ENCODE results near the gene CACNA1F.

The CACNA1F gene

GRCh38 chrX:49163555-49164419 is 69.4 kb downstream of the CACNA1F start:
- H3K27me3 ChIP-seq (replicated peaks in 2 of 5; ENCODE audit: control insufficient read depth in 4 of 5, insufficient read depth in 5 of 5, low read length in 4 of 5) = no peaks in the 10 kb centered on the region
- H3K4me3 ChIP-seq (ENCODE audit: control insufficient read depth in 1 of 7, extremely low read depth in 1 of 7, insufficient read depth in 4 of 7, low read depth in 2 of 7, low read length in 6 of 7) = peak overlapping the region in 5 of 7 experiments; percentile 26 to 69 (median 52)
- peaks cover 0 to 3% (median 0%) of the 10 kb centered on the region in 5 experiments for H3K9me3 ChIP-seq (ENCODE audit: control extremely low read depth in 1 of 5, control insufficient read depth in 4 of 5, insufficient read depth in 2 of 5, low read depth in 1 of 5, low read length in 4 of 5)
- peaks cover 6 to 58% (median 42%) of the 10 kb centered on the region in 4 experiments for H3K4me1 ChIP-seq (ENCODE audit: control extremely low read depth in 1 of 4, control insufficient read depth in 4 of 4, insufficient read depth in 4 of 4, low read length in 3 of 4)
- ChIA-PET CTCF (interaction anchor here (0.6 to 1.8 kb wide), 7 partner anchors 10 to 41 kb away, joined by 3 to 7 read pairs (median 3); no protein-coding TSS in a partner anchor), POLR2A (interaction anchor here (0.7 to 0.9 kb wide), 2 partner anchors 9 to 89 kb away, joined by 3 to 4 read pairs; no protein-coding TSS in a partner anchor)
- WGBS (ENCODE audit: insufficient coverage) = 46% methylated on average over 46 of the region's 69 CpGs
- peak; percentile 83 to 92 (median 90) for DNase-seq
- H3K27ac ChIP-seq (ENCODE audit: insufficient read depth in 1 of 2, low read depth in 1 of 2, low read length in 2 of 2, poor library complexity in 1 of 2, severe bottlenecking in 2 of 2) = peak overlapping the region in 1 of 2 experiments; percentile 68
- no peaks in the 10 kb centered on the region for H3K36me3 ChIP-seq (ENCODE audit: control insufficient read depth in 4 of 4, insufficient read depth in 4 of 4, low read length in 3 of 4)

DNA sequence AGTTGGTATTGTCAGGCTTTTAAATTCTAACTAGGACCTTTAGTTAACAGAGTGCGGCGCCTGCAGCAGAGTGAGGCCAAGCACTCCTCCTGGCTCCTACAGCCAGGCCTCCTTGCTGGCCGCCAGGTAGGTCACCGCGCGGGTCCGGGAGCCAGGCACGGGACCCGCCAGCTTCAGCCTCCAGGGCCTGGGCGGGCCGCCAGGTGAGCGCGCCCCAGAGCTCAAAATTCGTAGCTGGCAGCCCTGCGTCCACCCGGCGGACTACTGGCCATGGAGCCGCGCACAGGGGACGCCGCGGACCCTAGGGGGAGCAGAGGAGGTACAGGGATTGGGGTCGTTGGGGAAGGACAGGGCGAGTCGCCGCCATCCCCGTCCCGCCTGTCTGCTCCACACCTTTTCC is 70.5 kb downstream of the CACNA1F start, which contains the start of gene MAGIX:
Gene MAGIX (plus strand): TSS at position 139 of the 400 bp plus-strand sequence. CDS start 132 bp downstream, at position 271.
- WGBS (ENCODE audit: insufficient coverage) = 91% methylated on average over 21 of the region's 28 CpGs
- Histone ChIP-seq H3K27ac (ENCODE audit: insufficient read depth in 1 of 2, low read depth in 1 of 2, low read length in 2 of 2, poor library complexity in 1 of 2, severe bottlenecking in 2 of 2) (peak within 1 kb of the TSS in 1 of 2 experiments; percentile 68), H3K4me1 (ENCODE audit: control extremely low read depth in 1 of 4, control insufficient read depth in 4 of 4, insufficient read depth in 4 of 4, low read length in 3 of 4) (peaks cover under 1 to 50% (median 35%) of the 10 kb centered on the region in 4 experiments), H3K36me3 (ENCODE audit: control insufficient read depth in 4 of 4, insufficient read depth in 4 of 4, low read length in 3 of 4) (no peaks in the 10 kb centered on the region), H3K27me3 (replicated peaks in 2 of 5; ENCODE audit: control insufficient read depth in 4 of 5, insufficient read depth in 5 of 5, low read length in 4 of 5) (no peaks in the 10 kb centered on the region), H3K9me3 (ENCODE audit: control extremely low read depth in 1 of 5, control insufficient read depth in 4 of 5, insufficient read depth in 2 of 5, low read depth in 1 of 5, low read length in 4 of 5) (peaks cover 0 to 3% (median 0%) of the 10 kb centered on the region in 5 experiments), H3K4me3 (ENCODE audit: control insufficient read depth in 1 of 7, extremely low read depth in 1 of 7, insufficient read depth in 4 of 7, low read depth in 2 of 7, low read length in 6 of 7) (peak within 1 kb of the TSS in 5 of 7 experiments; percentile 26 to 69 (median 52))
- POLR2A ChIA-PET = no interaction called here
- CTCF ChIA-PET = interaction anchor here (1.0 to 1.5 kb wide), 3 partner anchors 15 to 41 kb away, joined by 3 read pairs; no protein-coding TSS in a partner anchor
- DNase-seq = no peak

- H3K4me3 ChIP-seq (ENCODE audit: control insufficient read depth in 1 of 7, extremely low read depth in 1 of 7, insufficient read depth in 4 of 7, low read depth in 2 of 7, low read length in 6 of 7) = no peak overlapping the region
- peak overlapping the region in 1 of 2 experiments; percentile 32 for H3K27ac ChIP-seq (ENCODE audit: insufficient read depth in 1 of 2, low read depth in 1 of 2, low read length in 2 of 2, poor library complexity in 1 of 2, severe bottlenecking in 2 of 2)
- peaks cover 0 to 3% (median 0%) of the 10 kb centered on the region in 5 experiments for H3K9me3 ChIP-seq (ENCODE audit: control extremely low read depth in 1 of 5, control insufficient read depth in 4 of 5, insufficient read depth in 2 of 5, low read depth in 1 of 5, low read length in 4 of 5)
- POLR2A ChIA-PET = no interaction called here
- no peaks in the 10 kb centered on the region for H3K36me3 ChIP-seq (ENCODE audit: control insufficient read depth in 4 of 4, insufficient read depth in 4 of 4, low read length in 3 of 4)
- 100% methylated on average over 2 of the region's 5 CpGs for WGBS (ENCODE audit: insufficient coverage)
- peaks cover 0 to 40% (median 29%) of the 10 kb centered on the region in 4 experiments for H3K4me1 ChIP-seq (ENCODE audit: control extremely low read depth in 1 of 4, control insufficient read depth in 4 of 4, insufficient read depth in 4 of 4, low read length in 3 of 4)
- DNase-seq = no peak
- CTCF ChIA-PET = interaction anchor here (0.8 to 1.5 kb wide), 2 partner anchors 13 to 16 kb away, joined by 3 read pairs; no protein-coding TSS in a partner anchor
- H3K27me3 ChIP-seq (replicated peaks in 2 of 5; ENCODE audit: control insufficient read depth in 4 of 5, insufficient read depth in 5 of 5, low read length in 4 of 5) = no peaks in the 10 kb centered on the region
Observed at GRCh38 chrX:49161632-49162031, 71.5 kb downstream of the CACNA1F start.

- CTCF ChIA-PET = interaction anchor here (0.8 kb wide), 1 partner anchor 12 kb away, joined by 3 read pairs; no protein-coding TSS in a partner anchor
- WGBS (ENCODE audit: insufficient coverage) = 100% methylated on average over 1 of the region's 2 CpGs
Observed at GRCh38 chrX:49160908-49161307, 72.2 kb downstream of the CACNA1F start.

GRCh38 chrX:49157194-49157593 is 75.9 kb downstream of the CACNA1F start:
- Histone ChIP-seq H3K27ac (ENCODE audit: insufficient read depth in 1 of 2, low read depth in 1 of 2, low read length in 2 of 2, poor library complexity in 1 of 2, severe bottlenecking in 2 of 2) (no peak overlapping the region), H3K4me3 (ENCODE audit: control insufficient read depth in 1 of 7, extremely low read depth in 1 of 7, insufficient read depth in 4 of 7, low read depth in 2 of 7, low read length in 6 of 7) (no peak overlapping the region), H3K27me3 (replicated peaks in 2 of 5; ENCODE audit: control insufficient read depth in 4 of 5, insufficient read depth in 5 of 5, low read length in 4 of 5) (no peaks in the 10 kb centered on the region), H3K9me3 (ENCODE audit: control extremely low read depth in 1 of 5, control insufficient read depth in 4 of 5, insufficient read depth in 2 of 5, low read depth in 1 of 5, low read length in 4 of 5) (no peaks in the 10 kb centered on the region), H3K4me1 (ENCODE audit: control extremely low read depth in 1 of 4, control insufficient read depth in 4 of 4, insufficient read depth in 4 of 4, low read length in 3 of 4) (peaks cover 2 to 17% (median 12%) of the 10 kb centered on the region in 4 experiments), H3K36me3 (ENCODE audit: control insufficient read depth in 4 of 4, insufficient read depth in 4 of 4, low read length in 3 of 4) (no peaks in the 10 kb centered on the region)
- ChIA-PET POLR2A (interaction anchor here (0.5 kb wide), 1 partner anchor 20 kb away, joined by 3 read pairs; no protein-coding TSS in a partner anchor), CTCF (interaction anchor here (1.3 to 2.0 kb wide), 2 partner anchors 16 to 36 kb away, joined by 6 read pairs; no protein-coding TSS in a partner anchor)
- 80% methylated on average over 21 of the region's 25 CpGs for WGBS (ENCODE audit: insufficient coverage)
- DNase-seq = no peak

More at GRCh38 chrX:49160908-49161307, 72.2 kb downstream of the CACNA1F start:
- Histone ChIP-seq H3K27me3 (replicated peaks in 2 of 5; ENCODE audit: control insufficient read depth in 4 of 5, insufficient read depth in 5 of 5, low read length in 4 of 5) (no peaks in the 10 kb centered on the region), H3K4me3 (ENCODE audit: control insufficient read depth in 1 of 7, extremely low read depth in 1 of 7, insufficient read depth in 4 of 7, low read depth in 2 of 7, low read length in 6 of 7) (no peak overlapping the region), H3K4me1 (ENCODE audit: control extremely low read depth in 1 of 4, control insufficient read depth in 4 of 4, insufficient read depth in 4 of 4, low read length in 3 of 4) (peaks cover 0 to 37% (median 26%) of the 10 kb centered on the region in 4 experiments), H3K27ac (ENCODE audit: insufficient read depth in 1 of 2, low read depth in 1 of 2, low read length in 2 of 2, poor library complexity in 1 of 2, severe bottlenecking in 2 of 2) (peak overlapping the region in 1 of 2 experiments; percentile 34), H3K9me3 (ENCODE audit: control extremely low read depth in 1 of 5, control insufficient read depth in 4 of 5, insufficient read depth in 2 of 5, low read depth in 1 of 5, low read length in 4 of 5) (peaks cover 0 to 3% (median 0%) of the 10 kb centered on the region in 5 experiments), H3K36me3 (ENCODE audit: control insufficient read depth in 4 of 4, insufficient read depth in 4 of 4, low read length in 3 of 4) (no peaks in the 10 kb centered on the region)
- no peak for DNase-seq
- POLR2A ChIA-PET = no interaction called here

GRCh38 chrX:49155900-49156837 is 77.0 kb downstream of the CACNA1F start:
- peak overlapping the region; percentile 14 to 79 (median 55) for H3K4me3 ChIP-seq (ENCODE audit: control insufficient read depth in 1 of 7, extremely low read depth in 1 of 7, insufficient read depth in 4 of 7, low read depth in 2 of 7, low read length in 6 of 7)
- CTCF ChIA-PET = interaction anchor here (0.7 to 3.1 kb wide), 8 partner anchors 9 to 116 kb away, joined by 3 to 27 read pairs (median 4); no protein-coding TSS in a partner anchor
- DNase-seq = peak; percentile 83 to 91 (median 87)
- H3K9me3 ChIP-seq (ENCODE audit: control extremely low read depth in 1 of 5, control insufficient read depth in 4 of 5, insufficient read depth in 2 of 5, low read depth in 1 of 5, low read length in 4 of 5) = no peaks in the 10 kb centered on the region
- 34% methylated on average over 60 of the region's 65 CpGs for WGBS (ENCODE audit: insufficient coverage)
- POLR2A ChIA-PET = interaction anchor here (0.6 to 1.0 kb wide), 2 partner anchors 10 to 35 kb away, joined by 3 to 7 read pairs; no protein-coding TSS in a partner anchor
- H3K27me3 ChIP-seq (replicated peaks in 2 of 5; ENCODE audit: control insufficient read depth in 4 of 5, insufficient read depth in 5 of 5, low read length in 4 of 5) = no peaks in the 10 kb centered on the region
- H3K4me1 ChIP-seq (ENCODE audit: control extremely low read depth in 1 of 4, control insufficient read depth in 4 of 4, insufficient read depth in 4 of 4, low read length in 3 of 4) = peaks cover 2 to 17% (median 12%) of the 10 kb centered on the region in 4 experiments
- H3K36me3 ChIP-seq (ENCODE audit: control insufficient read depth in 4 of 4, insufficient read depth in 4 of 4, low read length in 3 of 4) = no peaks in the 10 kb centered on the region
- H3K27ac ChIP-seq (ENCODE audit: insufficient read depth in 1 of 2, low read depth in 1 of 2, low read length in 2 of 2, poor library complexity in 1 of 2, severe bottlenecking in 2 of 2) = peak overlapping the region; percentile 64 to 85

Measured in common myeloid progenitor, CD34-positive (primary cell).